ENCODE measurements around the gene CAVIN2. TPM values are rescaled to one million over a fixed set of nuclear protein-coding genes. Genes with fewer than 3 reads are reported as not detected.
"Not testable (repeated sequence)": the region's sequence is repeated elsewhere in the genome, so short reads cannot be mapped to it uniquely, and the experiment has no call there.

The CAVIN2 gene
- total RNA-seq, 2 experiments from 2014 or later: not detected

DNA sequence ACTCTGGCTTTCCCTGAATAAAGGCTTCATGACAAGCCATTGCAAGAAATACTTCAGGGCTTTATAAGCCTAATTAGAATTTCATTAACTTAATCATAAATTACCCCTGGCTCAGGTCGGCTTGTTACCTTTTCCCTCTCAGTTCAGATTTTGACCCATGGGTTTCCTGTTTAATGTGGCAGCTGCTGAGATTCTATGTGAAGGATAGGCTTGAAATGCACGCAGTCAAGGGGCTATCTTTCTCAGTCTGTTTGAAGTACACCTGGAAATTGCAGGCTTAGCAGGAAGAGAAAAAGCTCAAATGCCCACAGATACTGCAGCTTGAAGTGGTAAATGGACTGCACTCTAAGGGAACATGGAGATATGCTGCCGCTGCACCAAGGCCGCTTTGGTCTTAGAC lies 49.4 kb downstream of the CAVIN2 start:
- no peak overlapping the region for H3K4me3 Mint-ChIP-seq
- H3K36me3 Mint-ChIP-seq (ENCODE audit: low read depth): no peaks in the 10 kb centered on the region
- H3K27me3 Mint-ChIP-seq: peaks cover 18% of the 10 kb centered on the region
- no peak overlapping the region for H3K27ac Mint-ChIP-seq
- ChIA-PET POLR2A (no interaction called here), CTCF (interaction anchor here (0.6 kb wide), 1 partner anchor 368 kb away, joined by 3 read pairs; no protein-coding TSS in a partner anchor)
- no peaks in the 10 kb centered on the region for H3K9me3 Mint-ChIP-seq
- no peaks in the 10 kb centered on the region for H3K4me1 Mint-ChIP-seq
- DNase-seq: no peak

DNA sequence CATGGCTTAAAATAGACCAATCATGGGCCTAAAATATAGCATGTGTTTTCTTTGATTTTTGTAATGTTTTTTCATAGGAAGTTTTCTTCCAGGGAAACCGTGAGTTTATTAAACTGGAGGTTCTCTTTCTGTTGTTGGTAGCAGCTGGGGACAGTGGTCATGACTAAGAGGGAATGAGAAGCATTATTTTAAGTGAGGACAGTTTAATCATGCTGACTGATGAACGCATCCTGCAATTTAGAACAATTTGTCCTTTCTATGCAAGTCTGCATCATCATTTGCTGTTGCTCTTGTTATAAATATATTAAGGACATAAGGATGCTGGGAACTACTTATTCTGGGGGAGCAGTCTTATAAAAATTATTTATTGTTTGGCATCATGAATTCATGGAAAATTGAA lies 51.2 kb downstream of the CAVIN2 start:
- no peak overlapping the region for H3K4me3 Mint-ChIP-seq
- DNase-seq: no peak
- CTCF ChIA-PET: no interaction called here
- H3K27me3 Mint-ChIP-seq: peaks cover 23% of the 10 kb centered on the region
- POLR2A ChIA-PET: interaction anchor here (0.6 kb wide), 1 partner anchor 88 kb away, joined by 4 read pairs; no protein-coding TSS in a partner anchor
- no peaks in the 10 kb centered on the region for H3K4me1 Mint-ChIP-seq
- no peaks in the 10 kb centered on the region for H3K36me3 Mint-ChIP-seq (ENCODE audit: low read depth)
- H3K9me3 Mint-ChIP-seq: no peaks in the 10 kb centered on the region
- H3K27ac Mint-ChIP-seq: no peak overlapping the region

DNA sequence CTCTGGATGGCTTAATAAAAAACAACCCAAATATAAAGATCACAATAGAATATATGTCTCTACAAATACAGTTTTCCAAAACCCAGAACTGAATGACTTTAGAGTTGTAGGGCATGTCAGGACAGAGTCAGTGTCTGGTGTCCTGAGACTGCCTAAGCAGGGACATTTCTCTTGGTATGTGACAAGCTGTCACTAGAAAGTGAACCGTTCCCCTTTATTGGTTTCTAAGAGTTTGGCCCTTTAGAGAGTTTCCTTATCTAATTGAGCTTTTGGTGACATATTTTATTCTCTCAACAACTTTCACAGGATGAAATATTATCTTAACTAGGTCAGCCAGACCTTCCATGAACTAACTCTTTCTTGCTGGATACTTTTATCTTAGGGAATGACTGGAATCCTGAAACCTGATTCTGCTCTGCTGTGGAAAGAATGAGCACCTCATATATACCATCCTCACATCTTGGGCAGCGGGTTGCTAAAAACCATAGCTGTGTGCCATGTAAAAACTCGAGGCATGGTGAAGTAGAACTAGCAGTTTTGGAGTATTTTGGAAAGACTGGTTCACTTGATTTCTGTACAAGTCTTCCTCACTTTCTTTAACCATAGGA lies 54.8 kb downstream of the CAVIN2 start:
- no peak overlapping the region for H3K27ac Mint-ChIP-seq
- no peak for DNase-seq
- no peaks in the 10 kb centered on the region for H3K9me3 Mint-ChIP-seq
- ChIA-PET POLR2A (no interaction called here), CTCF (interaction anchor here (1.1 to 1.3 kb wide), 2 partner anchors 20 to 27 kb away, joined by 3 read pairs; no protein-coding TSS in a partner anchor)
- no peak overlapping the region for H3K4me3 Mint-ChIP-seq
- peaks cover 35% of the 10 kb centered on the region for H3K27me3 Mint-ChIP-seq
- no peaks in the 10 kb centered on the region for H3K36me3 Mint-ChIP-seq (ENCODE audit: low read depth)
- peaks cover 3% of the 10 kb centered on the region for H3K4me1 Mint-ChIP-seq

DNA sequence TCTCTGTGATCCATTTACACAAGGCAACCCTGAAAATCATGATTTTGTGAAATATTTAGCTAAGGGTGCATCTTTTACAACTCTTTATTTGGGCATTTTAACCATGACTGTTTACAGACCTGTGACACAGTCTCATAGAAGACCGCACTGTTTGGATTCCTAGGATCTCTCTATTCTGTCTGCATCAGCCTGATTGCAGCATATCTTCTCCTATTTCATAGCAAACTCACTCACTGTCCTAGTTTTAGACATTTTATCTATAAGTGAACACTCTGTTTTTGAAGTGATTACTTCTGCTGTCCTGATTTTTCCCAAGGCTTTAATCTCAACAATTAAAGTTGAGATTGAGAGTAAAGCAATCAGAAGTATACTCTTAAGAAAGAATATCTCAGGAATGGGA lies 56.2 kb downstream of the CAVIN2 start:
- Mint-ChIP-seq H3K9me3 (no peaks in the 10 kb centered on the region), H3K4me1 (peaks cover 12% of the 10 kb centered on the region)
- CTCF ChIA-PET: interaction anchor here (0.6 kb wide), 1 partner anchor 10 kb away, joined by 3 read pairs; no protein-coding TSS in a partner anchor

DNA sequence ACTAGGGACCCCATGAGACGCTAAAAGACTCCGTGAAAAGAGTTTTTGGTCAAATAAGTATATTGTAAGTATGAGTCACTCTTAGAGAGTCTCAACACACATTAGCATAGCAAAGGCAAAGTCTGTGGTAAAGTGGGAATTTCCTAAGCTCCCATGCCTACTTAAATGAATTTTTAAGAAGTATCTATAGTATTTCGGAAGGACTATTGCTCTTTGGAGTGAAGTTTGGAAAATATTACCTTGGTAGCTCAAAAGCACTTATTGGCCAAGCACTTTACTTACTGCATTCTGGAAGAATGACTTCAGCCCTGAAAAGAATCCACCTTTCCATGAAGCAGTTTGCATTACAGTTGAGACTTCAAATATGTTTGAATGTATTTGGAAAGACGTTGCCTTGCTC lies 57.1 kb downstream of the CAVIN2 start:
- ChIA-PET POLR2A (no interaction called here), CTCF (no interaction called here)
- no peak for DNase-seq
- Mint-ChIP-seq H3K27me3 (peaks cover 45% of the 10 kb centered on the region), H3K4me1 (peaks cover 12% of the 10 kb centered on the region), H3K4me3 (no peak overlapping the region), H3K36me3 (ENCODE audit: low read depth) (no peaks in the 10 kb centered on the region), H3K9me3 (no peaks in the 10 kb centered on the region), H3K27ac (no peak overlapping the region)

More for the DNA sequence above, 56.2 kb downstream of the CAVIN2 start:
- peaks cover 42% of the 10 kb centered on the region for H3K27me3 Mint-ChIP-seq
- DNase-seq: no peak
- H3K4me3 Mint-ChIP-seq: no peak overlapping the region
- no peaks in the 10 kb centered on the region for H3K36me3 Mint-ChIP-seq (ENCODE audit: low read depth)
- H3K27ac Mint-ChIP-seq: no peak overlapping the region
- POLR2A ChIA-PET: no interaction called here

DNA sequence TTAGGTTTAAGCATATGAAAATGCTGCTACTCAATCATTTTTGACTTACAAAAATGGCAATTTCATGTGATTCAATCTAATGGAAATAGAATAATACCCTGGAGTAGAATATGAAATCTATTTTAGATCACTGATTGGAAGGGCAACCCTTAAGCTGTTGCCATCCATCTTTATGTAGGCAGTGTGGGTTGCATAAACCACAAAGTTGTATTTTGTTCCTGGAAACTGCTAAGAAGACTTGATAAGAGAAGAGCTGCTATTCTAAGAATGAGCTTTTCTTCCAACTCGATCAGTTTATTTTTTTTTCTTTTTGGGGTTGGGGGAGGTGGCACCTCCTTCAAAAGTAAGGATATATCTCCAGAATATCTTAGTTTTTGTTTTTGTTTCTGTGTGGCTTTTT lies 60.2 kb downstream of the CAVIN2 start:
- no peak overlapping the region for H3K4me3 Mint-ChIP-seq
- CTCF ChIA-PET: interaction anchor here (0.6 to 1.0 kb wide), 3 partner anchors 19 to 231 kb away, joined by 3 to 4 read pairs (median 3); no protein-coding TSS in a partner anchor
- H3K27me3 Mint-ChIP-seq: peaks cover 48% of the 10 kb centered on the region
- no peaks in the 10 kb centered on the region for H3K36me3 Mint-ChIP-seq (ENCODE audit: low read depth)
- POLR2A ChIA-PET: no interaction called here
- DNase-seq: no peak
- no peaks in the 10 kb centered on the region for H3K9me3 Mint-ChIP-seq
- H3K4me1 Mint-ChIP-seq: peaks cover 12% of the 10 kb centered on the region
- no peak overlapping the region for H3K27ac Mint-ChIP-seq

DNA sequence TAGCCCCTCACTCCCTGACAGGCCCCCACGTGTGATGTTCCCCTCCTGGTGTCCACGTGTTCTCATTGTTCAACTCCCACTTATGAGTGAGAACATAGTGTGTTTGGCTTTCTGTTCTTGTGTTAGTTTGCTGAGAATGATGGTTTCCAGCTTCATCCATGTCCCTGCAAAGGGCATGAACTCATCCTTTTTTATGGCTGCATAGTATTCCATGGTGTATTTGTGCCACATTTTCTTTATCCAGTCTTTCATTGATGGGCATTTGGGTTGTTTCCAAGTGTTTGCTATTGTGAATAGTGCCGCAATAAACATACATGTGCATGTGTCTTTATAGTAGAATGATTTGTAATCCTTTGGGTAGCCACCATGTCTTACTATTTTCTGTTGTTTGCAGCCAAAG lies 61.2 kb downstream of the CAVIN2 start:
- H3K9me3 Mint-ChIP-seq; H3K36me3 Mint-ChIP-seq (ENCODE audit: low read depth); DNase-seq; POLR2A ChIA-PET; H3K4me3 Mint-ChIP-seq; H3K27ac Mint-ChIP-seq; CTCF ChIA-PET: not testable (repeated sequence)
- Mint-ChIP-seq H3K27me3 (peaks cover 44% of the 10 kb centered on the region), H3K4me1 (peaks cover 12% of the 10 kb centered on the region)

Other genes with a start within 250 kb of the CAVIN2 start
- 10 to 100 TPM; 47.1 to 48.0 TPM for gene NABP1, start 169.0 kb downstream of the CAVIN2 start, total RNA-seq